ENCODE data around the gene PNMA3.
"Not testable (repeated sequence)": the region's sequence is repeated elsewhere in the genome, so short reads cannot be mapped to it uniquely, and the experiment has no call there.

PNMA3 gene

GRCh38 chrX:153060095-153060445, 3.8 kb downstream of the PNMA3 start:
- ChIA-PET POLR2A (no interaction called here), CTCF (no interaction called here)
- DNase-seq (ENCODE audit: low read depth, low spot score), result no peak
- TF ChIP-seq CTCF (IDR thresholded peaks at IDR 0.05; ENCODE audit: insufficient read depth, low read length, missing control alignments), result no peak
- H3K4me3 ChIP-seq (ENCODE audit: low read depth, low read length), result no peak overlapping the region

- H3K4me3 ChIP-seq (ENCODE audit: low read depth, low read length), result no peak overlapping the region
- CTCF ChIA-PET, result interaction anchor here (1.0 to 1.6 kb wide), 3 partner anchors 103 to 445 kb away, joined by 3 to 5 read pairs (median 3); no protein-coding TSS in a partner anchor
- POLR2A ChIA-PET, result no interaction called here
- no peak for DNase-seq (ENCODE audit: low read depth, low spot score)
- no peak for TF ChIP-seq CTCF (IDR thresholded peaks at IDR 0.05; ENCODE audit: insufficient read depth, low read length, missing control alignments)
Measured at GRCh38 chrX:153061732-153062131, 5.5 kb downstream of the PNMA3 start.

GRCh38 chrX:153063315-153063714, 7.0 kb downstream of the PNMA3 start:
- no peak overlapping the region for H3K4me3 ChIP-seq (ENCODE audit: low read depth, low read length)
- TF ChIP-seq CTCF (IDR thresholded peaks at IDR 0.05; ENCODE audit: insufficient read depth, low read length, missing control alignments), result no peak
- CTCF ChIA-PET, result interaction anchor here (1.6 kb wide), 2 partner anchors 30 to 121 kb away, joined by 4 to 5 read pairs; no protein-coding TSS in a partner anchor
- DNase-seq (ENCODE audit: low read depth, low spot score), result no peak
- POLR2A ChIA-PET, result no interaction called here

DNA sequence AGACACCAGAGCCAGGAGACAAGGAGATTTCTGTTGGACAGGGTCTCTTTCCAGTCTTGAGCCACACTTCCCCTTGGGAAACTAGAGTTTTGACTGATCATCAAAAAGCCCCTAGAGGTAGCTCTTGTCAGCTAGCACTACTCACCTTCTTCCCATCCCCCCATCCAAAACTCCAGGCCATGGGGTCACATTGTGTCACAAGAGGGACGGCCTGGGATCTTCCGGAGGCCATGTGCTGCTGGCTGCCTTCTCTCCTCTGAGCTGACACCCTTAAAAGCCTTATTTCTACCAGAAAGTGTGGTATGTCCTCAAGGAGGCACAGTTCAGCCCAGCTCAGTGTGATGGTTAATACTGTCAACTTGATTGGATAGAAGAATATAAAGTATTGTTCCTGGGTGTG, 7.8 kb downstream of the PNMA3 start:
- DNase-seq (ENCODE audit: low read depth, low spot score), result no peak
- no peak overlapping the region for H3K4me3 ChIP-seq (ENCODE audit: low read depth, low read length)
- CTCF ChIA-PET, result no interaction called here
- TF ChIP-seq CTCF (IDR thresholded peaks at IDR 0.05; ENCODE audit: insufficient read depth, low read length, missing control alignments), result no peak
- POLR2A ChIA-PET, result no interaction called here

GRCh38 chrX:153065389-153065788, 9.1 kb downstream of the PNMA3 start:
- no peak for DNase-seq (ENCODE audit: low read depth, low spot score)
- POLR2A ChIA-PET, result no interaction called here
- TF ChIP-seq CTCF (IDR thresholded peaks at IDR 0.05; ENCODE audit: insufficient read depth, low read length, missing control alignments), result no peak
- CTCF ChIA-PET, result interaction anchor here (0.7 kb wide), 1 partner anchor 33 kb away, joined by 3 read pairs; no protein-coding TSS in a partner anchor
- H3K4me3 ChIP-seq (ENCODE audit: low read depth, low read length), result no peak overlapping the region

DNA sequence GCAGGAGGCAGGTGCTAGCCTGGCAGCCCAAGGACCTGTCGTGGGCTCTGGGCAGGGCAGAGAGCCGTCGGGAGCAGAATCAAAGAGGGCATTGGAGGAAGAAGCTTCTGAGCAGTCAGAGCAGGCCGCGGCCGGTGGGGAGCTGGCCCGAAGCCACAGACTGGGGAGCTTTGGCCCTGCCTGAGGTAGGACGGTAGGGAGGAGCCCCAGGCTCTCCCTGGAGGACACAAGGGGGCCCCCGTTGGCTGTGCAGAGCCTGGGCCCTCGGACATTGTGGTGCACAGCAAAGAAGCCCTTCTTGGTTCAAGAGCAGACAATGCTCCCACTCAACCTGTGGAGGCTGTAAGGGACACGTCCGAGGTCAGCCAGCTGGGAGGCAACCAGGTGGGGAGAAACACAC, 10.1 kb downstream of the PNMA3 start:
- POLR2A ChIA-PET; DNase-seq (ENCODE audit: low read depth, low spot score); CTCF ChIA-PET; H3K4me3 ChIP-seq (ENCODE audit: low read depth, low read length): not testable (repeated sequence)

DNA sequence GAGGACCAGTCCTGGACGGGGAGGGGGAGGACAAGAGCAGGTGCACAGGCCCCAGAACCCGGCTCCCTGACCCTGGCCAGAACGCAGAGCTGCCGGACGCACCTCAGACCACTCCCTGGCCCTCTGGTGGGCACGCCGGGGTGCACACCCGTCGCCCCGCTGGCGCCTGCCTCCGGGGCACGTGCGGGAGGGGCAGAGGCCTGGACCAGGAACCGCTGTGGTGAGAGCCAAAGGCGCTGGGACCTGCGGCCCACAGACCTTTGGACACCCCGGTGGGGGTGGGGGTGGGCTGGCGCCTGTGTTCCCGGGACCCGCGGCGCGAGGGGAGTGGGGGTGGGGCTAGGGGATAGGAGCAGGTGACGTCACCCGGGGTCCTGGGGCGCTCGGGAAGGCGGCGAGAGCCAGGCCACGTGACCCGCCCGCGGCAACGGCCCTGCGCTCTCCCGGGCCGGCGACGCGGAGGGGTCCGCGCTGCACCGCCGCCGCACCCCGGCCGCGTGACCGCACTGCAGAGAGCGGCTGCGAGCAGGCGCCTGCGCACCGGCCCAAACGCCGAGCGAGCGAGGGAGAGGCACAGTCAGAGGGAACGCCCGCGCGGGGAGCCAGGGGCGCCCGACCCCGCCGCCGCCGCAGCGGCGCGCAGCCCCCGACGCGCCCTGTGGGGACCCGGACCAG, 15.8 kb downstream of the PNMA3 start, which contains the start of gene PNMA6A:
PNMA6A (plus strand) TSS at position 546 of the 675 bp plus-strand sequence. CDS start 609 bp downstream, outside the sequence.
- POLR2A ChIA-PET; CTCF ChIA-PET; H3K4me3 ChIP-seq (ENCODE audit: low read depth, low read length); DNase-seq (ENCODE audit: low read depth, low spot score): not testable (repeated sequence)

GRCh38 chrX:153073331-153073730, 17.1 kb downstream of the PNMA3 start:
- CTCF ChIA-PET; POLR2A ChIA-PET; H3K4me3 ChIP-seq (ENCODE audit: low read depth, low read length); DNase-seq (ENCODE audit: low read depth, low spot score): not testable (repeated sequence)

Data from AG04449 (cell line).